K562 (cell line): ENCODE data around the gene NACA2. TPM values are rescaled to one million over a fixed set of nuclear protein-coding genes. Genes with fewer than 3 reads are reported as not detected.

ENCODE experiments used
- ATF7 ChIP-seq: fragments of 450-650 bp; IDR thresholded peaks from 2 replicates; pipeline ENCODE4 v1.7.1; 2014; ENCODE audit warnings: mild to moderate bottlenecking, moderate library complexity
- CBX5 ChIP-seq: IDR thresholded peaks from 2 replicates; pipeline ENCODE4 v1.6.1; 2014; ENCODE audit warnings: low read depth, borderline replicate concordance
- CBX8 ChIP-seq: fragments of 200-600 bp; sonication (generic); IDR thresholded peaks from 2 replicates; pipeline ENCODE4 v1.6.1; 2012; ENCODE audit warnings: borderline replicate concordance, mixed run types, low read depth, mild to moderate bottlenecking, moderate library complexity, mixed read lengths, low read length, control low read depth, inconsistent platforms; ENCODE audit not compliant: poor library complexity, severe bottlenecking; ENCODE audit errors: extremely low read depth
- ERF ChIP-seq: fragments of 450-650 bp; formaldehyde crosslinking; IDR thresholded peaks from 2 replicates; pipeline ENCODE4 v1.4.0; 2020; ENCODE audit warnings: mild to moderate bottlenecking, mixed read lengths
- ESRRA ChIP-seq: fragments of 450-650 bp; IDR thresholded peaks from 2 replicates; pipeline ENCODE4 v1.6.1; 2014; ENCODE audit warnings: low read depth, mild to moderate bottlenecking, moderate library complexity, borderline replicate concordance
- EWSR1 ChIP-seq: fragments of 450-650 bp; IDR thresholded peaks from 2 replicates; pipeline ENCODE4 v1.6.1; 2018; ENCODE audit warnings: borderline replicate concordance, mild to moderate bottlenecking, low read depth, moderate library complexity; ENCODE audit not compliant: partially characterized antibody
- HCFC1 ChIP-seq: IDR thresholded peaks from 2 replicates; pipeline ENCODE4 v1.6.1; 2012; ENCODE audit warnings: low read depth, low read length, improper control_type of control experiment
- HDAC3 ChIP-seq: fragments of 450-650 bp; IDR thresholded peaks from 2 replicates; pipeline ENCODE4 v1.6.1; 2018; ENCODE audit warnings: borderline replicate concordance, mild to moderate bottlenecking, moderate library complexity; ENCODE audit not compliant: partially characterized antibody
- HMG20B ChIP-seq: fragments of 250-450 bp; sonication (Bioruptor Pico); IDR thresholded peaks from 2 replicates; pipeline ENCODE4 v1.5.0; 2021; ENCODE audit warnings: mild to moderate bottlenecking
- JUNB ChIP-seq: fragments of 450-650 bp; formaldehyde crosslinking; conservative IDR thresholded peaks from 2 replicates; pipeline ENCODE4 v1.4.0; 2020; ENCODE audit warnings: mild to moderate bottlenecking
- MTA1 ChIP-seq: fragments of 450-650 bp; IDR thresholded peaks from 2 replicates; pipeline ENCODE4 v1.6.1; 2017; ENCODE audit warnings: borderline replicate concordance
- NFRKB ChIP-seq: fragments of 450-650 bp; IDR thresholded peaks from 2 replicates; pipeline ENCODE4 v1.6.1; 2016; ENCODE audit warnings: low read depth
- NUFIP1 ChIP-seq: fragments of 450-650 bp; IDR thresholded peaks from 2 replicates; pipeline ENCODE4 v1.6.1; 2018; ENCODE audit not compliant: partially characterized antibody
- OTX1 ChIP-seq: fragments of 450-650 bp; formaldehyde crosslinking; IDR thresholded peaks from 2 replicates; pipeline ENCODE4 v1.4.0; 2022; ENCODE audit warnings: mild to moderate bottlenecking
- PCBP2 ChIP-seq: fragments of 200-400 bp; formaldehyde crosslinking; IDR thresholded peaks from 2 replicates; pipeline ENCODE4 v1.6.1; 2018; ENCODE audit warnings: low read length, low read depth, mild to moderate bottlenecking, moderate library complexity; ENCODE audit not compliant: poor library complexity, severe bottlenecking
- RBM39 ChIP-seq: fragments of 200-400 bp; formaldehyde crosslinking; optimal IDR thresholded peaks from 2 replicates; pipeline ENCODE3; 2018; ENCODE audit warnings: low read depth, low read length
- SNRNP70 ChIP-seq: fragments of 200-400 bp; formaldehyde crosslinking; optimal IDR thresholded peaks from 2 replicates; pipeline ENCODE3; 2017; ENCODE audit warnings: low read depth, low read length
- SRF ChIP-seq, 2 experiments: fragments of 250-450, 450-650 bp in 1 of 2; sonication (Bioruptor Pico) in 1 of 2; sonication (generic) in 1 of 2; formaldehyde crosslinking; IDR thresholded peaks; 2 replicates each; pipeline versions ENCODE4 v1.5.0 to v1.5.1; 2020 to 2022; ENCODE audit warnings: mild to moderate bottlenecking in 1 of 2, missing genetic modification reagents in 1 of 2
- TCF7 ChIP-seq: sonication (generic); IDR thresholded peaks from 2 replicates; pipeline ENCODE4 v1.6.1; 2016; ENCODE audit warnings: antibody characterized with exemption, borderline replicate concordance
- XRCC4 ChIP-seq: IDR thresholded peaks from one replicate; pipeline ENCODE4 v1.6.1; 2011; ENCODE audit not compliant: insufficient read depth, insufficient read length; ENCODE audit errors: extremely low read depth
- YBX1 ChIP-seq: fragments of 450-650 bp; IDR thresholded peaks from 2 replicates; pipeline ENCODE4 v1.7.1; 2016; ENCODE audit warnings: mild to moderate bottlenecking
- ZKSCAN3 ChIP-seq: fragments of 250-450 bp; sonication (Bioruptor Pico); IDR thresholded peaks from 2 replicates; pipeline ENCODE4 v1.4.0; 2020
- ZNF384 ChIP-seq: IDR thresholded peaks from 2 replicates; pipeline ENCODE4 v1.6.1; 2012; ENCODE audit warnings: low read depth, low read length, improper control_type of control experiment
- polyA plus RNA-seq, 8 experiments: library from polyadenylated mRNA; depleted of rRNA in 4 of 8; stranded (reverse) in 5 of 8; unstranded in 3 of 8; fragments of >200 nt; fragmentation: Nextera tagmentation in 2 of 8; fragmentation: Illumina TruSeq in 1 of 8; extraction: Ambion mirVana in 2 of 8; extraction: Trizol in 1 of 8; gene quantifications; 2 replicates each; pipeline versions ENCODE4 v1.2.1 to v1.2.3, GENCODE V29; 2011 to 2014; ENCODE audit warnings: inconsistent platforms in 1 of 8, missing spikeins in 1 of 8
- total RNA-seq, 7 experiments: library from RNA; depleted of rRNA in 6 of 7; stranded (reverse); fragments of >200 nt in 6 of 7; fragmentation: Illumina TruSeq in 2 of 7; extraction: Trizol in 2 of 7; gene quantifications; 2 replicates each; pipeline versions ENCODE4 v1.2.1 to v1.2.3, GENCODE V29; 2011 to 2021; ENCODE audit warnings: low replicate concordance in 1 of 7
- TF ChIP-seq, protein P1 (sequence below), 2 experiments: IDR thresholded peaks; 2 replicates each; pipeline ENCODE4 v1.6.1; 2011; ENCODE audit warnings: borderline replicate concordance in 1 of 2, control low read depth in 1 of 2, low read depth in 1 of 2, low read length in 1 of 2, mild to moderate bottlenecking in 1 of 2, mixed read lengths in 1 of 2, moderate library complexity in 1 of 2; ENCODE audit not compliant: insufficient read depth in 1 of 2, insufficient read length in 1 of 2, poor library complexity in 1 of 2, severe bottlenecking in 1 of 2; ENCODE audit errors: extremely low read depth in 1 of 2
- TF ChIP-seq, protein P2 (sequence below): IDR thresholded peaks from 2 replicates; pipeline ENCODE4 v1.6.1; 2016; ENCODE audit warnings: missing genetic modification characterization, missing compliant biosample characterization
- TF ChIP-seq, protein P3 (sequence below): IDR thresholded peaks from 3 replicates; pipeline ENCODE4 v1.6.1; 2011; ENCODE audit warnings: borderline replicate concordance, mild to moderate bottlenecking; ENCODE audit not compliant: insufficient read length, insufficient read depth
- TF ChIP-seq, protein P4 (sequence below): fragments of 250-450 bp; sonication (Bioruptor Pico); IDR thresholded peaks from 2 replicates; pipeline ENCODE4 v1.6.1; 2021; ENCODE audit warnings: mild to moderate bottlenecking

The NACA2 gene
- total and polyA plus RNA-seq, 9 of the 15 experiments (the other 6 are each of a cell fraction or from before 2014, with no cell fraction given) = 0.13 to 0.29 (median 0.23) TPM; not detected in 4

DNA sequence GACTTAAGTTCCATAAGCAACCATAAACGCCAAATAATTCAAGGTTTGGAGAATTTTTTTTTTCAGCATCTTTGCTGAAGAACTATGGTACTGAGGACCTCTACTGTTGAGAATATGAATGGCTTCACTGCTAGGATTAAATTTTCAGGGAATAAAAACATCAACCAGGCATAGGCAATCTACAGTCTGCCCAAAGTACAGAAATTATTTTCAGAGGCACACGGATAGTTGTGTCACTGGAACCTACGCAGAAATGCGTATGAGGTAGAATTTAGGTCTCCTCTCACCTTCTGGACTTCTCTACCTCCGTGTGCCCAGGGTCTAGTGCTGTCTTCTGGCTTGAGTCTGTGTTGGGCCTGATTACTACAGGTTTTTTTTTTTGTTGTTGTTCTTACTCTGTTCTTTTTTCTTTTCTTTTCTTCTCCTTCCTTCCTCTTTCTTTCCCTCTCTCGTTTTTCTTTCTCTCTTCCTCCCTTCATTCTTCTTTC, 39.7 kb downstream of the NACA2 start (continued):
- TF ChIP-seq, protein P1, sequence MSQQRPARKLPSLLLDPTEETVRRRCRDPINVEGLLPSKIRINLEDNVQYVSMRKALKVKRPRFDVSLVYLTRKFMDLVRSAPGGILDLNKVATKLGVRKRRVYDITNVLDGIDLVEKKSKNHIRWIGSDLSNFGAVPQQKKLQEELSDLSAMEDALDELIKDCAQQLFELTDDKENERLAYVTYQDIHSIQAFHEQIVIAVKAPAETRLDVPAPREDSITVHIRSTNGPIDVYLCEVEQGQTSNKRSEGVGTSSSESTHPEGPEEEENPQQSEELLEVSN (IDR thresholded peaks at IDR 0.05; ENCODE audit: borderline replicate concordance in 1 of 2, extremely low read depth in 1 of 2, insufficient read depth in 1 of 2, insufficient read length in 1 of 2, low read depth in 1 of 2, low read length in 1 of 2, poor library complexity in 1 of 2, severe bottlenecking in 1 of 2) = no peak
- TF ChIP-seq JUNB = no peak
- TF ChIP-seq ATF7 = no peak
- TF ChIP-seq, protein P2, sequence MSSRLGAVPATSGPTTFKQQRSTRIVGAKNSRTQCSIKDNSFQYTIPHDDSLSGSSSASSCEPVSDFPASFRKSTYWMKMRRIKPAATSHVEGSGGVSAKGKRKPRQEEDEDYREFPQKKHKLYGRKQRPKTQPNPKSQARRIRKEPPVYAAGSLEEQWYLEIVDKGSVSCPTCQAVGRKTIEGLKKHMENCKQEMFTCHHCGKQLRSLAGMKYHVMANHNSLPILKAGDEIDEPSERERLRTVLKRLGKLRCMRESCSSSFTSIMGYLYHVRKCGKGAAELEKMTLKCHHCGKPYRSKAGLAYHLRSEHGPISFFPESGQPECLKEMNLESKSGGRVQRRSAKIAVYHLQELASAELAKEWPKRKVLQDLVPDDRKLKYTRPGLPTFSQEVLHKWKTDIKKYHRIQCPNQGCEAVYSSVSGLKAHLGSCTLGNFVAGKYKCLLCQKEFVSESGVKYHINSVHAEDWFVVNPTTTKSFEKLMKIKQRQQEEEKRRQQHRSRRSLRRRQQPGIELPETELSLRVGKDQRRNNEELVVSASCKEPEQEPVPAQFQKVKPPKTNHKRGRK (tag) = peak; percentile 94
- TF ChIP-seq MTA1 = no peak
- no peak for TF ChIP-seq HMG20B (CRISPR knock-in tag)
- no peak for TF ChIP-seq SNRNP70
- no peak for TF ChIP-seq HCFC1
- no peak for TF ChIP-seq YBX1
- no peak for TF ChIP-seq RBM39
- TF ChIP-seq CBX8 = no peak
- TF ChIP-seq HDAC3 = no peak
- no peak for TF ChIP-seq ESRRA
- TF ChIP-seq PCBP2 = no peak
- TF ChIP-seq, protein P3, sequence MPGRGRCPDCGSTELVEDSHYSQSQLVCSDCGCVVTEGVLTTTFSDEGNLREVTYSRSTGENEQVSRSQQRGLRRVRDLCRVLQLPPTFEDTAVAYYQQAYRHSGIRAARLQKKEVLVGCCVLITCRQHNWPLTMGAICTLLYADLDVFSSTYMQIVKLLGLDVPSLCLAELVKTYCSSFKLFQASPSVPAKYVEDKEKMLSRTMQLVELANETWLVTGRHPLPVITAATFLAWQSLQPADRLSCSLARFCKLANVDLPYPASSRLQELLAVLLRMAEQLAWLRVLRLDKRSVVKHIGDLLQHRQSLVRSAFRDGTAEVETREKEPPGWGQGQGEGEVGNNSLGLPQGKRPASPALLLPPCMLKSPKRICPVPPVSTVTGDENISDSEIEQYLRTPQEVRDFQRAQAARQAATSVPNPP = no peak
- no peak for TF ChIP-seq ZKSCAN3 (CRISPR knock-in tag)
- peak; percentile 89 for TF ChIP-seq ZNF384
- no peak for TF ChIP-seq ERF (CRISPR knock-in tag)
- no peak for TF ChIP-seq NFRKB
- no peak for TF ChIP-seq OTX1 (CRISPR knock-in tag)
- TF ChIP-seq CBX5 = no peak
- no peak for TF ChIP-seq SRF (CRISPR knock-in tag; IDR thresholded peaks at IDR 0.05)
- no peak for TF ChIP-seq TCF7
- TF ChIP-seq, protein P4, sequence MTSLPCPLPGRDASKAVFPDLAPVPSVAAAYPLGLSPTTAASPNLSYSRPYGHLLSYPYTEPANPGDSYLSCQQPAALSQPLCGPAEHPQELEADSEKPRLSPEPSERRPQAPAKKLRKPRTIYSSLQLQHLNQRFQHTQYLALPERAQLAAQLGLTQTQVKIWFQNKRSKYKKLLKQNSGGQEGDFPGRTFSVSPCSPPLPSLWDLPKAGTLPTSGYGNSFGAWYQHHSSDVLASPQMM (CRISPR knock-in tag) = no peak
- TF ChIP-seq NUFIP1 = no peak
- TF ChIP-seq XRCC4 = no peak
- peak; percentile 17 for TF ChIP-seq EWSR1
